Epithelial cell of alveolus of lung (primary cell): ENCODE results near the gene NEO1. TPM values are rescaled to one million over a fixed set of nuclear protein-coding genes. Genes with fewer than 3 reads are reported as not detected.

Source experiments
- total RNA-seq: library from RNA; depleted of rRNA; stranded (reverse); fragments of >200 nt; gene quantifications from 2 replicates; pipeline ENCODE4 v1.2.1, GENCODE V29; 2015

The NEO1 gene
- 16.2 and 17.4 TPM in 2 replicates for total RNA-seq

DNA sequence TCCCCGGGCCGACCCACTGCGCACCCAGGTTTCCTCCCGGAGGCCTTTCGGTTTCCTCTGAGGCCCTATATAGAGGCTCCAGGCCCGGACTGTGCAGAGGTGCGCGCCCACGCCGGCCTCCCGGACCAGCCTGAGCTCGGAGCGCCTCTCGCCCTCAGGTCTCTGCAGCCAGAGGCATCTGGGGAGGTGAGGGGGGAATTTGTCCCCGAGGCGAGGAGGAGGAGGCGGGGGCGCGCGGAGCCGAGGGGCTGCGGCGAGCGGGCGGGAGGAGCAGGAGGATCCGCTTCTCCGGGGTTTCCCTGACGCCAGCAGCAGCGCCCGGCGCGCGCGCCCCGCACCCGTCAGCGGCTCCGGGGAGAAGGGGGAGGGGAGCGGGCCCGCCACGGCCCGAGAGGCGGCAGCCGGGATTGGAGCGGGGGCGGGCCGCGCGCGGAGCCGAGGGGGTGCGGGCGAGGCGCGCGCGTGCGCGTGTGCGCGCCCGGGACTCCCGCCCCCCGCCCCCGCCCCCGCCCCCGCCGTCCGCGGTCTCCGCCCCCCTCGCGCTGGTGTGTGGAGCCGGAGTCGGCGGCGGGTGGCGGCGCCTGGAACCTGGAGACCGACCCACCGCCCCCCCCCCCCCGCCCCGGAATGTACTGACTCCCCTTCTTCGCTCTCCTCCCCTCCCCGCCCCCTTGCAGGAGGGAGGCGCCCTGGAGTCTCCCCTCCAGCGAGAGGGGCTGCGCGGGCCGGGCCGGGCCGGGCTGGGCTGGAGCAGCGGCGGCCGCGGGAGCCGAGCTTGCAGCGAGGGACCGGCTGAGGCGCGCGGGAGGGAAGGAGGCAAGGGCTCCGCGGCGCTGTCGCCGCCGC lies at the start of gene NEO1:
TSS of gene NEO1 (plus strand) at position 657 of the 846 bp plus-strand sequence. CDS start 213 bp downstream, outside the sequence.

